H1 (cell line): ENCODE measurements around the gene SLC19A1. TPM values are rescaled to one million over a fixed set of nuclear protein-coding genes. Genes with fewer than 3 reads are reported as not detected.

Experiments
- CTCF ChIA-PET: fragments of 300-600 bp; sonication (Branson Sonifier 250); formaldehyde crosslinking; loops from one replicate; lab custom pipeline; 2021; ENCODE audit not compliant: partially characterized antibody; lab: Charles Lee
- POLR2A ChIA-PET: fragments of 300-600 bp; sonication (Branson Sonifier 250); formaldehyde crosslinking; loops from one replicate; lab custom pipeline; 2021; ENCODE audit warnings: inconsistent platforms; ENCODE audit not compliant: partially characterized antibody; lab: Charles Lee
- DNase-seq, 2 experiments: peaks; one replicate each; pipeline versions ENCODE4 v3.0.0 to v3.0.0-alpha.2; 2010 to 2022; ENCODE audit warnings: low spot score in 2 of 2, low read depth in 1 of 2, mixed read lengths in 1 of 2
- FAIRE-seq: peaks from 2 replicates; lab custom pipeline; 2011; peaks lifted over from hg19 to GRCh38; lab: Jason Lieb, UNC
- H2AFZ ChIP-seq: 2 replicates; pipeline ENCODE4 v1.8.1; 2012; ENCODE audit warnings: low read length, inconsistent platforms
- H2AK5ac ChIP-seq: 2 replicates; pipeline ENCODE4 v1.6.1; 2013; ENCODE audit warnings: low read depth, low read length
- H2BK120ac ChIP-seq: replicated peaks from 2 replicates; pipeline ENCODE3; 2013; ENCODE audit warnings: low read depth, low read length, inconsistent platforms
- H2BK12ac ChIP-seq: 2 replicates; pipeline ENCODE4 v1.6.1; 2013; ENCODE audit warnings: low read depth, low read length
- H2BK15ac ChIP-seq: 2 replicates; pipeline ENCODE4 v1.6.1; 2013; ENCODE audit warnings: low read length
- H2BK20ac ChIP-seq: 2 replicates; pipeline ENCODE4 v1.6.1; 2013; ENCODE audit warnings: low read length
- H2BK5ac ChIP-seq: 2 replicates; pipeline ENCODE4 v1.6.1; 2013; ENCODE audit warnings: low read depth, low read length
- H3K14ac ChIP-seq: 2 replicates; pipeline ENCODE4 v1.6.1; 2013; ENCODE audit warnings: inconsistent platforms; ENCODE audit not compliant: insufficient read length
- H3K18ac ChIP-seq: 2 replicates; pipeline ENCODE4 v1.6.1; 2013; ENCODE audit warnings: low read length; ENCODE audit errors: extremely low read depth
- H3K23ac ChIP-seq: 2 replicates; pipeline ENCODE4 v1.6.1; 2013; ENCODE audit warnings: inconsistent platforms; ENCODE audit not compliant: insufficient read length
- H3K23me2 ChIP-seq: 2 replicates; pipeline ENCODE4 v1.6.1; 2013; ENCODE audit warnings: low read depth, low read length
- H3K27ac ChIP-seq: 2 replicates; pipeline ENCODE4 v1.6.1; 2011; ENCODE audit warnings: low read depth, low read length, inconsistent platforms
- H3K27me3 ChIP-seq, 4 experiments: replicated peaks in 1 of 4; 1 replicate in 1 of 4; 2 replicates in 3 of 4; pipeline versions ENCODE4 v1.6.1 to v1.8.1; 2011 to 2013; ENCODE audit warnings: low read length in 3 of 4, mild to moderate bottlenecking in 3 of 4, inconsistent platforms in 2 of 4, mixed read lengths in 2 of 4, moderate library complexity in 1 of 4; ENCODE audit not compliant: control insufficient read depth in 3 of 4, insufficient read depth in 3 of 4; ENCODE audit errors: extremely low read depth in 1 of 4
- H3K36me3 ChIP-seq, 4 experiments: 2 replicates each; pipeline versions ENCODE4 v1.6.1 to v1.8.1; 2011 to 2013; ENCODE audit warnings: mild to moderate bottlenecking in 4 of 4, low read length in 3 of 4, moderate library complexity in 2 of 4, control low read depth in 1 of 4, inconsistent platforms in 1 of 4; ENCODE audit not compliant: insufficient read depth in 4 of 4, control insufficient read depth in 2 of 4
- H3K4ac ChIP-seq: replicated peaks from 2 replicates; pipeline ENCODE3; 2013; ENCODE audit warnings: low read length, low read depth, mixed read lengths, inconsistent platforms; ENCODE audit not compliant: insufficient read length
- H3K4me1 ChIP-seq, 4 experiments: replicated peaks in 1 of 4; 1 replicate in 1 of 4; 2 replicates in 3 of 4; pipeline versions ENCODE4 v1.6.1 to v1.8.1; 2011 to 2013; ENCODE audit warnings: low read length in 3 of 4, inconsistent platforms in 2 of 4, mixed read lengths in 1 of 4; ENCODE audit not compliant: insufficient read depth in 4 of 4, control insufficient read depth in 3 of 4
- H3K4me2 ChIP-seq, 2 experiments: 2 replicates each; pipeline versions ENCODE4 v1.6.1 to v1.8.1; 2011 to 2013; ENCODE audit warnings: low read depth in 2 of 2, low read length in 2 of 2, control low read depth in 1 of 2, inconsistent platforms in 1 of 2, mild to moderate bottlenecking in 1 of 2; ENCODE audit not compliant: insufficient read depth in 1 of 2
- H3K4me3 ChIP-seq, 4 experiments: fragments of 200-600, 300-600 bp in 1 of 4; sonication (generic), shearing (Covaris generic), sonication (Bioruptor Twin) in 1 of 4; 2 replicates each; pipeline versions ENCODE4 v1.5.1 to v1.8.1; 2011 to 2016; ENCODE audit warnings: low read length in 4 of 4, low read depth in 3 of 4, control low read depth in 2 of 4, inconsistent platforms in 2 of 4, mild to moderate bottlenecking in 2 of 4, mixed read lengths in 1 of 4, moderate library complexity in 1 of 4; ENCODE audit not compliant: insufficient read depth in 2 of 4; ENCODE audit errors: extremely low read depth in 1 of 4
- H3K56ac ChIP-seq: replicated peaks from 2 replicates; pipeline ENCODE3; 2013; ENCODE audit warnings: low read depth, mild to moderate bottlenecking, mixed read lengths, low read length, inconsistent platforms; ENCODE audit not compliant: insufficient read length
- H3K79me1 ChIP-seq: 2 replicates; pipeline ENCODE4 v1.6.1; 2013; ENCODE audit warnings: low read depth, low read length, control low read depth
- H3K79me2 ChIP-seq, 2 experiments: 2 replicates each; pipeline versions ENCODE4 v1.6.1 to v1.8.1; 2012 to 2013; ENCODE audit warnings: low read length in 2 of 2, mild to moderate bottlenecking in 2 of 2, inconsistent platforms in 1 of 2; ENCODE audit not compliant: insufficient read depth in 2 of 2, control insufficient read depth in 1 of 2
- H3K9ac ChIP-seq, 4 experiments: replicated peaks in 1 of 4; 1 replicate in 1 of 4; 2 replicates in 3 of 4; pipeline versions ENCODE4 v1.6.1 to v1.8.1; 2011 to 2013; ENCODE audit warnings: low read depth in 3 of 4, low read length in 3 of 4, control low read depth in 2 of 4, mild to moderate bottlenecking in 2 of 4, moderate library complexity in 2 of 4, inconsistent platforms in 1 of 4; ENCODE audit errors: extremely low read depth in 1 of 4
- H3K9me3 ChIP-seq, 2 experiments: 2 replicates each; pipeline versions ENCODE4 v1.6.1 to v1.8.1; 2012 to 2013; ENCODE audit warnings: mild to moderate bottlenecking in 2 of 2, moderate library complexity in 2 of 2, control low read depth in 1 of 2, inconsistent platforms in 1 of 2, low read depth in 1 of 2, low read length in 1 of 2, mixed read lengths in 1 of 2; ENCODE audit not compliant: insufficient read depth in 2 of 2
- H4K20me1 ChIP-seq, 2 experiments: replicated peaks in 1 of 2; 2 replicates each; pipeline versions ENCODE3 to v1.8.1; 2011 to 2013; ENCODE audit warnings: inconsistent platforms in 2 of 2, low read length in 2 of 2, mild to moderate bottlenecking in 1 of 2; ENCODE audit not compliant: insufficient read depth in 2 of 2, control insufficient read depth in 1 of 2
- H4K5ac ChIP-seq: 2 replicates; pipeline ENCODE4 v1.6.1; 2013; ENCODE audit warnings: low read length, low read depth, mixed read lengths, inconsistent platforms; ENCODE audit not compliant: insufficient read length
- H4K8ac ChIP-seq: 2 replicates; pipeline ENCODE4 v1.8.0; 2013; ENCODE audit warnings: mild to moderate bottlenecking, moderate library complexity, low read length, inconsistent platforms; ENCODE audit not compliant: insufficient read depth; ENCODE audit errors: extremely low read depth
- H4K91ac ChIP-seq: replicated peaks from 2 replicates; pipeline ENCODE3; 2013; ENCODE audit warnings: low read length, mixed read lengths, inconsistent platforms; ENCODE audit not compliant: insufficient read length
- ATF2 ChIP-seq: IDR thresholded peaks from 2 replicates; pipeline ENCODE4 v1.6.1; 2012; ENCODE audit warnings: low read length, inconsistent platforms
- FOSL1 ChIP-seq: IDR thresholded peaks from 2 replicates; pipeline ENCODE4 v1.6.1; 2011; ENCODE audit warnings: mild to moderate bottlenecking, low read depth, low read length, moderate library complexity; ENCODE audit not compliant: insufficient read depth
- GABPA ChIP-seq: IDR thresholded peaks from 2 replicates; pipeline ENCODE4 v1.6.1; 2011; ENCODE audit warnings: mild to moderate bottlenecking, low read length, moderate library complexity, borderline replicate concordance; ENCODE audit not compliant: insufficient read depth
- RAD21 ChIP-seq, 2 experiments: IDR thresholded peaks in 1 of 2; conservative IDR thresholded peaks in 1 of 2; 2 replicates each; pipeline ENCODE4 v1.6.1; 2011; ENCODE audit warnings: low read depth in 2 of 2, low read length in 2 of 2, improper control_type of control experiment in 1 of 2, inconsistent platforms in 1 of 2, mild to moderate bottlenecking in 1 of 2, moderate library complexity in 1 of 2
- SIRT6 ChIP-seq: IDR thresholded peaks from one replicate; pipeline ENCODE4 v1.7.1; 2012; ENCODE audit warnings: low read length, inconsistent platforms
- WGBS, 2 experiments: shearing (Covaris generic) in 1 of 2; methylation state at CpG; one replicate each; pipeline versions ENCODE4 v1.1.6 to v1.1.7; 2013 to 2015; ENCODE audit warnings: low lambda C conversion rate in 2 of 2, mixed read lengths in 2 of 2, inconsistent platforms in 1 of 2, low coverage in 1 of 2, missing lambda C conversion rate in 1 of 2; ENCODE audit not compliant: insufficient replicate concordance in 2 of 2, insufficient coverage in 1 of 2, insufficient read length in 1 of 2; ENCODE audit errors: extremely low coverage in 1 of 2, missing lambda C conversion rate in 1 of 2; 5-methylcytosine and 5-hydroxymethylcytosine counted together
- polyA plus RNA-seq, 7 experiments: library from polyadenylated mRNA; depleted of rRNA in 3 of 7; stranded (reverse) in 5 of 7; unstranded in 2 of 7; fragments of >200 nt in 5 of 7; fragments of 200-250 nt in 2 of 7; gene quantifications; 1 replicate in 5 of 7; 2 replicates in 1 of 7; 4 replicates in 1 of 7; pipeline versions ENCODE4 v1.2.1 to v1.2.3, GENCODE V29; 2011 to 2013; ENCODE audit warnings: missing spikeins in 2 of 7, mixed read lengths in 2 of 7
- total RNA-seq: library from RNA; stranded (reverse); fragmentation: NEBNext Ultra II Directional; extraction: Animal tissue kit (Norgen Biotek cat#: 25700); gene quantifications from 2 replicates; pipeline ENCODE4 v1.2.1, GENCODE V29; 2021

Gene SLC19A1
- total and polyA plus RNA-seq, 2 of the 8 experiments (the other 6 are each of a cell fraction or from before 2014, with no cell fraction given) = 31.6 to 43.8 TPM

GRCh38 chr21:45552696-45553391 is 10.6 kb upstream of the SLC19A1 start:
- Histone ChIP-seq H3K23ac (no peak overlapping the region), H3K4ac (no peak overlapping the region), H3K27me3 (no peaks in the 10 kb centered on the region; a peak in 1 of 7 replicates), H2BK20ac (no peak overlapping the region), H2AK5ac (no peak overlapping the region), H3K36me3 (no peaks in the 10 kb centered on the region), H2BK12ac (0 out of 2 replicates have a peak overlapping the region, but pooled peaks have one; percentile 1), H3K9ac (no peak overlapping the region), H3K4me3 (no peak overlapping the region), H2BK15ac (no peak overlapping the region), H4K91ac (peak overlapping the region; percentile 17), H4K20me1 (peaks cover 0 to 2% of the 10 kb centered on the region in 2 experiments), H3K79me2 (no peaks in the 10 kb centered on the region), H4K5ac (no peak overlapping the region), H3K4me2 (no peak overlapping the region), H3K14ac (no peak overlapping the region), H2BK120ac (no peak overlapping the region), H3K23me2 (peaks cover 4% of the 10 kb centered on the region; the same call in 1 of the 2 replicates), H2BK5ac (no peak overlapping the region), H3K9me3 (no peaks in the 10 kb centered on the region), H3K4me1 (peaks cover 0 to 9% (median 1%) of the 10 kb centered on the region in 4 experiments; a peak in 4 of 7 replicates), H4K8ac (no peak overlapping the region), H2AFZ (no peak overlapping the region), H3K18ac (no peak overlapping the region), H3K79me1 (no peaks in the 10 kb centered on the region), H3K56ac (no peak overlapping the region), H3K27ac (no peak overlapping the region)
- WGBS, 2 experiments = 89% methylated on average over 24 of the region's 29 CpGs; no CpG with 5 or more reads in 1 of the 2 experiments
- ChIA-PET POLR2A (interaction anchor here (0.9 kb wide), 1 partner anchor 276 kb away, joined by 3 read pairs; no protein-coding TSS in a partner anchor), CTCF (interaction anchor here (0.6 to 1.6 kb wide), 5 partner anchors 23 to 268 kb away, joined by 3 to 7 read pairs (median 4); no protein-coding TSS in a partner anchor)
- DNase-seq = no peak
- FAIRE-seq = no peak
- TF ChIP-seq RAD21 (IDR thresholded peaks at IDR 0.05 in 1 of 2, conservative IDR thresholded peaks at IDR 0.05 in 1 of 2; ENCODE audit: low read depth in 2 of 2, low read length in 2 of 2) (no peak), SIRT6 (no peak), ATF2 (no peak), FOSL1 (no peak), GABPA (no peak)
